ENCODE measurements around the gene MINDY3. TPM values are rescaled to one million over a fixed set of nuclear protein-coding genes. Genes with fewer than 3 reads are reported as not detected.

MINDY3 gene
- total RNA-seq, 2 experiments from 2014 or later, result 15.3 to 16.7 TPM

- CTCF ChIA-PET, result no interaction called here
- Mint-ChIP-seq H3K9me3 (no peaks in the 10 kb centered on the region), H3K4me1 (ENCODE audit: low read depth) (no peaks in the 10 kb centered on the region), H3K4me3 (no peak overlapping the region), H3K27me3 (peaks cover 61% of the 10 kb centered on the region), H3K27ac (no peak overlapping the region), H3K36me3 (peaks cover 6% of the 10 kb centered on the region)
- intact Hi-C loops (cut with micrococcal nuclease), result no loop called here
- DNase-seq, result no peak
- POLR2A ChIA-PET, result no interaction called here
Measured at GRCh38 chr10:15871823-15872222, 11.5 kb upstream of the MINDY3 start.

- Mint-ChIP-seq H3K27ac (no peak overlapping the region), H3K9me3 (no peaks in the 10 kb centered on the region), H3K4me3 (no peak overlapping the region), H3K27me3 (peaks cover 61% of the 10 kb centered on the region), H3K36me3 (peaks cover 6% of the 10 kb centered on the region), H3K4me1 (ENCODE audit: low read depth) (no peaks in the 10 kb centered on the region)
- intact Hi-C loops (cut with micrococcal nuclease), result loop anchor here (10.0 kb wide), 1 partner anchor 565 kb away; the partner anchor contains the start of gene PTER
- no peak for DNase-seq
- ChIA-PET CTCF (no interaction called here), POLR2A (no interaction called here)
Measured at GRCh38 chr10:15869935-15870334, 9.6 kb upstream of the MINDY3 start.

GRCh38 chr10:15868006-15868405, 7.7 kb upstream of the MINDY3 start:
- Mint-ChIP-seq H3K4me3 (no peak overlapping the region), H3K27me3 (peaks cover 57% of the 10 kb centered on the region), H3K9me3 (no peaks in the 10 kb centered on the region), H3K4me1 (ENCODE audit: low read depth) (no peaks in the 10 kb centered on the region), H3K36me3 (peaks cover 1% of the 10 kb centered on the region), H3K27ac (no peak overlapping the region)
- intact Hi-C loops (cut with micrococcal nuclease), result loop anchor here (10.0 kb wide), 1 partner anchor 567 kb away; the partner anchor contains the start of gene PTER
- ChIA-PET POLR2A (no interaction called here), CTCF (no interaction called here)
- no peak for DNase-seq

- Mint-ChIP-seq H3K36me3 (peaks cover 2% of the 10 kb centered on the region), H3K27ac (no peak overlapping the region), H3K4me1 (ENCODE audit: low read depth) (no peaks in the 10 kb centered on the region), H3K9me3 (no peaks in the 10 kb centered on the region), H3K27me3 (peaks cover 42% of the 10 kb centered on the region), H3K4me3 (no peak overlapping the region)
- POLR2A ChIA-PET, result no interaction called here
- intact Hi-C loops (cut with micrococcal nuclease), result loop anchor here (10.0 kb wide), 1 partner anchor 569 kb away; the partner anchor contains the start of gene PTER
- DNase-seq, result no peak
- CTCF ChIA-PET, result no interaction called here
Measured at GRCh38 chr10:15865304-15865703, 5.0 kb upstream of the MINDY3 start.

GRCh38 chr10:15864419-15864818, 4.1 kb upstream of the MINDY3 start:
- Mint-ChIP-seq H3K27ac (no peak overlapping the region), H3K4me1 (ENCODE audit: low read depth) (no peaks in the 10 kb centered on the region), H3K9me3 (no peaks in the 10 kb centered on the region), H3K4me3 (no peak overlapping the region), H3K27me3 (peaks cover 39% of the 10 kb centered on the region), H3K36me3 (peaks cover 5% of the 10 kb centered on the region)
- no peak for DNase-seq
- POLR2A ChIA-PET, result no interaction called here
- intact Hi-C loops (cut with micrococcal nuclease), result loop anchor here (10.0 kb wide), 1 partner anchor 570 kb away; the partner anchor contains the start of gene PTER
- CTCF ChIA-PET, result no interaction called here

- peaks cover 3% of the 10 kb centered on the region for H3K4me1 Mint-ChIP-seq (ENCODE audit: low read depth)
- H3K9me3 Mint-ChIP-seq, result no peaks in the 10 kb centered on the region
- intact Hi-C loops (cut with micrococcal nuclease), result loop anchor here (10.0 kb wide), 1 partner anchor 571 kb away; the partner anchor contains the start of gene PTER
- H3K36me3 Mint-ChIP-seq, result peaks cover 5% of the 10 kb centered on the region
- no peak overlapping the region for H3K4me3 Mint-ChIP-seq
- ChIA-PET CTCF (no interaction called here), POLR2A (no interaction called here)
- peaks cover 39% of the 10 kb centered on the region for H3K27me3 Mint-ChIP-seq
- no peak for DNase-seq
- H3K27ac Mint-ChIP-seq, result no peak overlapping the region
Measured at GRCh38 chr10:15863733-15864132, 3.4 kb upstream of the MINDY3 start.

GRCh38 chr10:15863323-15863722, 3.0 kb upstream of the MINDY3 start:
- H3K9me3 Mint-ChIP-seq, result no peaks in the 10 kb centered on the region
- peaks cover 36% of the 10 kb centered on the region for H3K27me3 Mint-ChIP-seq
- no peak overlapping the region for H3K27ac Mint-ChIP-seq
- intact Hi-C loops (cut with micrococcal nuclease), result loop anchor here (10.0 kb wide), 1 partner anchor 571 kb away; the partner anchor contains the start of gene PTER
- POLR2A ChIA-PET, result no interaction called here
- DNase-seq, result no peak
- CTCF ChIA-PET, result no interaction called here
- no peak overlapping the region for H3K4me3 Mint-ChIP-seq
- H3K36me3 Mint-ChIP-seq, result peaks cover 5% of the 10 kb centered on the region
- peaks cover 7% of the 10 kb centered on the region for H3K4me1 Mint-ChIP-seq (ENCODE audit: low read depth)

GRCh38 chr10:15860692-15861201, 440 bp upstream of the MINDY3 start:
- H3K27me3 Mint-ChIP-seq, result peaks cover 19% of the 10 kb centered on the region
- H3K4me1 Mint-ChIP-seq (ENCODE audit: low read depth), result peaks cover 23% of the 10 kb centered on the region
- H3K4me3 Mint-ChIP-seq, result peak overlapping the region; percentile 99
- H3K36me3 Mint-ChIP-seq, result peaks cover 7% of the 10 kb centered on the region
- H3K9me3 Mint-ChIP-seq, result no peaks in the 10 kb centered on the region
- intact Hi-C loops (cut with micrococcal nuclease), result loop anchor here (1.0 to 10.0 kb wide), 3 partner anchors 29 to 957 kb away; partner anchors contain the start of genes PTER and RSU1
- ChIA-PET CTCF (interaction anchor here (0.7 to 2.4 kb wide), 4 partner anchors 18 to 54 kb away, joined by 3 to 13 read pairs (median 4); no protein-coding TSS in a partner anchor), POLR2A (interaction anchor here (1.1 kb wide), 1 partner anchor 29 kb away, joined by 3 read pairs; no protein-coding TSS in a partner anchor)
- H3K27ac Mint-ChIP-seq, result peak overlapping the region; percentile 90
- DNase-seq, result no peak

- Mint-ChIP-seq H3K27ac (peak overlapping the region; percentile 90), H3K36me3 (peaks cover 8% of the 10 kb centered on the region), H3K27me3 (peaks cover 7% of the 10 kb centered on the region), H3K4me3 (peak overlapping the region; percentile 99), H3K4me1 (ENCODE audit: low read depth) (peaks cover 28% of the 10 kb centered on the region), H3K9me3 (no peaks in the 10 kb centered on the region)
- no peak for DNase-seq
- ChIA-PET POLR2A (interaction anchor here (1.2 kb wide), 1 partner anchor 32 kb away, joined by 3 read pairs; no protein-coding TSS in a partner anchor), CTCF (interaction anchor here (0.8 to 1.5 kb wide), 3 partner anchors 17 to 53 kb away, joined by 3 to 4 read pairs (median 3); no protein-coding TSS in a partner anchor)
- intact Hi-C loops (cut with micrococcal nuclease), result no loop called here
Measured at GRCh38 chr10:15859509-15859905, 800 bp downstream of the MINDY3 start.

- DNase-seq, result no peak
- ChIA-PET CTCF (no interaction called here), POLR2A (no interaction called here)
- Mint-ChIP-seq H3K27me3 (peaks cover 4% of the 10 kb centered on the region), H3K36me3 (peaks cover 12% of the 10 kb centered on the region), H3K4me1 (ENCODE audit: low read depth) (peaks cover 34% of the 10 kb centered on the region), H3K27ac (no peak overlapping the region), H3K9me3 (no peaks in the 10 kb centered on the region), H3K4me3 (peak overlapping the region; percentile 64)
- intact Hi-C loops (cut with micrococcal nuclease), result no loop called here
Measured at GRCh38 chr10:15858861-15859281, 1.4 kb downstream of the MINDY3 start.

GRCh38 chr10:15857107-15857575, 3.2 kb downstream of the MINDY3 start:
- H3K27ac Mint-ChIP-seq, result no peak overlapping the region
- intact Hi-C loops (cut with micrococcal nuclease), result no loop called here
- ChIA-PET CTCF (no interaction called here), POLR2A (no interaction called here)
- DNase-seq, result no peak
- H3K9me3 Mint-ChIP-seq, result no peaks in the 10 kb centered on the region
- no peaks in the 10 kb centered on the region for H3K27me3 Mint-ChIP-seq
- H3K4me3 Mint-ChIP-seq, result no peak overlapping the region
- H3K4me1 Mint-ChIP-seq (ENCODE audit: low read depth), result peaks cover 38% of the 10 kb centered on the region
- H3K36me3 Mint-ChIP-seq, result peaks cover 18% of the 10 kb centered on the region

GRCh38 chr10:15856328-15857015, 3.8 kb downstream of the MINDY3 start:
- CTCF ChIA-PET, result no interaction called here
- Mint-ChIP-seq H3K36me3 (peaks cover 25% of the 10 kb centered on the region), H3K27me3 (no peaks in the 10 kb centered on the region), H3K4me1 (ENCODE audit: low read depth) (peaks cover 38% of the 10 kb centered on the region), H3K27ac (no peak overlapping the region), H3K4me3 (no peak overlapping the region), H3K9me3 (peaks cover 6% of the 10 kb centered on the region)
- POLR2A ChIA-PET, result no interaction called here
- intact Hi-C loops (cut with micrococcal nuclease), result no loop called here
- DNase-seq, result no peak
